Fibroblast of skin of left quadriceps (primary cell): Measurements from ENCODE around the gene TIMM22.
"Not testable (repeated sequence)": the region's sequence is repeated elsewhere in the genome, so short reads cannot be mapped to it uniquely, and the experiment has no call there.

ENCODE experiments used
- DNase-seq, 2 experiments: peaks; one replicate each; pipeline ENCODE4 v3.0.0-alpha.2; 2013; ENCODE audit warnings: low read depth in 2 of 2

Gene TIMM22

GRCh38 chr17:973053-973452 is 23.9 kb upstream of the TIMM22 start:
- DNase-seq, result no peak

GRCh38 chr17:974778-975177 is 22.2 kb upstream of the TIMM22 start:
- not testable (repeated sequence) for DNase-seq

- DNase-seq, result no peak
These were observed 21.5 kb upstream of the TIMM22 start for GRCh38 chr17:975371-975915.

GRCh38 chr17:976312-976711 is 20.6 kb upstream of the TIMM22 start:
- no peak for DNase-seq

GRCh38 chr17:977166-977565 is 19.8 kb upstream of the TIMM22 start:
- no peak for DNase-seq

GRCh38 chr17:978103-979093 is 18.5 kb upstream of the TIMM22 start:
- peak; percentile 50 to 55 for DNase-seq

GRCh38 chr17:979212-979538 is 17.8 kb upstream of the TIMM22 start:
- no peak for DNase-seq

- DNase-seq, result no peak
These were observed 17.2 kb upstream of the TIMM22 start, which contains the start of gene NXN for GRCh38 chr17:979539-980405. TSS of gene NXN (minus strand) at chr17:979776.

GRCh38 chr17:980406-981291 is 16.3 kb upstream of the TIMM22 start:
- peak in 1 of 2 experiments; percentile 69 for DNase-seq

GRCh38 chr17:981292-981658 is 15.7 kb upstream of the TIMM22 start:
- no peak for DNase-seq

GRCh38 chr17:983921-984320 is 13.0 kb upstream of the TIMM22 start:
- DNase-seq, result no peak

- DNase-seq, result no peak
These were observed 10.5 kb upstream of the TIMM22 start for GRCh38 chr17:986322-986929.

GRCh38 chr17:987931-988330 is 9.0 kb upstream of the TIMM22 start:
- no peak for DNase-seq

GRCh38 chr17:988561-988960 is 8.4 kb upstream of the TIMM22 start:
- no peak for DNase-seq

GRCh38 chr17:992933-993332 is 4.0 kb upstream of the TIMM22 start:
- DNase-seq, result no peak

GRCh38 chr17:995324-995723 is 1.6 kb upstream of the TIMM22 start:
- DNase-seq, result not testable (repeated sequence)

GRCh38 chr17:998111-998510 is 1.2 kb downstream of the TIMM22 start:
- no peak for DNase-seq

GRCh38 chr17:1000597-1001461 is 3.9 kb downstream of the TIMM22 start:
- DNase-seq, result peak; percentile 41 to 48

- DNase-seq, result peak in 1 of 2 experiments; percentile 37
These were observed 4.9 kb downstream of the TIMM22 start for GRCh38 chr17:1001640-1002411.
